Prostate gland (tissue), 2 donors: ENCODE results near the gene TMEM119.

Experiments
- CTCF ChIP-seq, 4 experiments: fragments of 200-600 bp in 2 of 4; fragments of 450-650 bp in 2 of 4; sonication (generic) in 2 of 4; IDR thresholded peaks; 1 replicate in 3 of 4; 2 replicates in 1 of 4; pipeline ENCODE4 v1.5.1; 2016 to 2019; ENCODE audit warnings: antibody characterized with exemption in 4 of 4, mild to moderate bottlenecking in 2 of 4, moderate library complexity in 2 of 4
- POLR2AphosphoS5 ChIP-seq: sonication (generic); formaldehyde crosslinking; IDR thresholded peaks from one replicate; pipeline ENCODE4 v1.6.1; 2017; ENCODE audit warnings: antibody characterized with exemption

GRCh38 chr12:108606492-108606891 lies 8.6 kb upstream of the TMEM119 start:
- TF ChIP-seq POLR2AphosphoS5 (no peak), CTCF (IDR thresholded peaks at IDR 0.05) (no peak)
